Tibial nerve (tissue), 4 donors: Measurements from ENCODE around the gene MAPKAP1.

Experiments
- EP300 ChIP-seq, 2 donors: sonication (generic); formaldehyde crosslinking; IDR thresholded peaks; one replicate each; pipeline ENCODE4 v1.6.1; 2017; ENCODE audit warnings: antibody characterized with exemption in 2 of 2, mild to moderate bottlenecking in 1 of 2
- POLR2A ChIP-seq, 2 donors: fragments of 450-650 bp; IDR thresholded peaks; one replicate each; pipeline ENCODE4 v1.6.1; 2017; ENCODE audit warnings: antibody characterized with exemption in 2 of 2, mild to moderate bottlenecking in 2 of 2, moderate library complexity in 2 of 2
- TF ChIP-seq, protein P1 (sequence below), 5 experiments: fragments of 200-600 bp in 3 of 5; fragments of 450-650 bp in 2 of 5; sonication (generic) in 3 of 5; IDR thresholded peaks; one replicate each; pipeline ENCODE4 v1.5.1; 2016 to 2019; ENCODE audit warnings: antibody characterized with exemption in 5 of 5, mild to moderate bottlenecking in 3 of 5, moderate library complexity in 2 of 5

DNA sequence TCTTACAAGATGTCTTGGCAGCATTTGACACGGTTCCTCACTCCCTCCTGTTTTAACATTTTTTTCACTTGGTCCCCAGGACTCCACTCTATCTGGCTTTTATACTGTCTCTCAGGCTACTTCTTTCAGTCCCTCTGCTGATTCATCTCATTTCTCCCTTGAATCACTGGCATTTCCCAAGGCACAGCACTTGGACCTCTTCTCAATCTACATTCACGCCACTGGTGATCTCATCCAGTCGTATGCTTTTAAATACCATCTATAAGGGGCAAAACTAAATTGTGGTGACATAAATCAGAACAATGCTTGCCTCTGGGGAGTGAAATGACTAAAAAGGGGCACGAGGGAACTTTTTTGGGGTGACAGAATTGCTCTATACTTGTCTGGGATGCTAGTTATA, 47.1 kb downstream of the MAPKAP1 start:
- TF ChIP-seq, protein P1, sequence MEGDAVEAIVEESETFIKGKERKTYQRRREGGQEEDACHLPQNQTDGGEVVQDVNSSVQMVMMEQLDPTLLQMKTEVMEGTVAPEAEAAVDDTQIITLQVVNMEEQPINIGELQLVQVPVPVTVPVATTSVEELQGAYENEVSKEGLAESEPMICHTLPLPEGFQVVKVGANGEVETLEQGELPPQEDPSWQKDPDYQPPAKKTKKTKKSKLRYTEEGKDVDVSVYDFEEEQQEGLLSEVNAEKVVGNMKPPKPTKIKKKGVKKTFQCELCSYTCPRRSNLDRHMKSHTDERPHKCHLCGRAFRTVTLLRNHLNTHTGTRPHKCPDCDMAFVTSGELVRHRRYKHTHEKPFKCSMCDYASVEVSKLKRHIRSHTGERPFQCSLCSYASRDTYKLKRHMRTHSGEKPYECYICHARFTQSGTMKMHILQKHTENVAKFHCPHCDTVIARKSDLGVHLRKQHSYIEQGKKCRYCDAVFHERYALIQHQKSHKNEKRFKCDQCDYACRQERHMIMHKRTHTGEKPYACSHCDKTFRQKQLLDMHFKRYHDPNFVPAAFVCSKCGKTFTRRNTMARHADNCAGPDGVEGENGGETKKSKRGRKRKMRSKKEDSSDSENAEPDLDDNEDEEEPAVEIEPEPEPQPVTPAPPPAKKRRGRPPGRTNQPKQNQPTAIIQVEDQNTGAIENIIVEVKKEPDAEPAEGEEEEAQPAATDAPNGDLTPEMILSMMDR (IDR thresholded peaks at IDR 0.05) = no peak
- TF ChIP-seq POLR2A (IDR thresholded peaks at IDR 0.05) (no peak), EP300 (IDR thresholded peaks at IDR 0.05) (no peak)
